ENCODE results near the gene TPCN1.

- TF ChIP-seq REPIN1 (tag by site-specific recombination; IDR thresholded peaks at IDR 0.05; ENCODE audit: low read depth) (no peak), CTCF (tag by site-specific recombination; IDR thresholded peaks at IDR 0.05) (no peak), ZNF138 (tag by site-specific recombination; IDR thresholded peaks at IDR 0.05; ENCODE audit: borderline replicate concordance) (no peak), WT1 (tag by site-specific recombination; IDR thresholded peaks at IDR 0.05) (no peak), ZNF837 (tag by site-specific recombination; IDR thresholded peaks at IDR 0.05) (no peak), TCF7L2 (IDR thresholded peaks at IDR 0.05; ENCODE audit: borderline replicate concordance, low read depth, low read length) (no peak), ZNF391 (tag by site-specific recombination; IDR thresholded peaks at IDR 0.05; ENCODE audit: borderline replicate concordance, low read depth) (no peak), ZNF121 (tag by site-specific recombination; IDR thresholded peaks at IDR 0.05) (no peak), ZBTB26 (tag by site-specific recombination; optimal IDR thresholded peaks at IDR 0.05) (no peak), ZNF221 (tag by site-specific recombination; IDR thresholded peaks at IDR 0.05; ENCODE audit: borderline replicate concordance) (no peak), KLF9 (tag by site-specific recombination; IDR thresholded peaks at IDR 0.05; ENCODE audit: low read depth) (no peak), ZNF558 (tag by site-specific recombination; IDR thresholded peaks at IDR 0.05) (no peak), ZNF362 (tag by site-specific recombination; IDR thresholded peaks at IDR 0.05) (no peak)
Measured at GRCh38 chr12:113246478-113247122, 25.3 kb downstream of the TPCN1 start.

Data from HEK293 (cell line).